Adrenal gland (tissue), 12 donors: ENCODE measurements around the gene PTPN5. TPM values are rescaled to one million over a fixed set of nuclear protein-coding genes. Genes with fewer than 3 reads are reported as not detected.

Source experiments
- DNase-seq, 7 donors: peaks; one replicate each; pipeline ENCODE4 v3.0.0-alpha.2; 2019 to 2020
- H3K27ac ChIP-seq, 5 donors: fragments of 200-600 bp; sonication (generic) in 4 of 5; 1 replicate in 3 of 5; 2 replicates in 2 of 5; pipeline versions ENCODE4 v1.5.1 to v1.8.0; 2016 to 2020; ENCODE audit warnings: mild to moderate bottlenecking in 1 of 5
- H3K27me3 ChIP-seq: fragments of 200-600 bp; 2 replicates; pipeline ENCODE4 v1.8.0; 2021
- H3K36me3 ChIP-seq, 2 donors: fragments of 200-600 bp; replicated peaks in 1 of 2; 1 replicate in 1 of 2; 2 replicates in 1 of 2; pipeline versions ENCODE4 v1.5.1 to v1.8.0; 2018 to 2022
- H3K4me1 ChIP-seq, 2 donors: fragments of 200-600 bp; replicated peaks in 1 of 2; 1 replicate in 1 of 2; 2 replicates in 1 of 2; pipeline versions ENCODE4 v1.5.1 to v1.8.0; 2018 to 2021
- H3K4me3 ChIP-seq, 4 donors: fragments of 200-600 bp; sonication (generic) in 3 of 4; one replicate each; pipeline ENCODE4 v1.5.1; 2016 to 2018
- H3K9me3 ChIP-seq, 3 donors: fragments of 200-600 bp; sonication (generic) in 1 of 3; replicated peaks in 1 of 3; 1 replicate in 2 of 3; 2 replicates in 1 of 3; pipeline versions ENCODE4 v1.5.1 to v1.8.0; 2016 to 2021
- CTCF ChIP-seq, 6 experiments: fragments of 450-650 bp in 4 of 6; fragments of 200-600 bp in 2 of 6; sonication (generic) in 1 of 6; IDR thresholded peaks; 1 replicate in 5 of 6; 2 replicates in 1 of 6; pipeline versions ENCODE4 v1.5.1 to v1.8.0; 2016 to 2021; ENCODE audit warnings: antibody characterized with exemption in 6 of 6, mild to moderate bottlenecking in 2 of 6, moderate library complexity in 1 of 6
- POLR2A ChIP-seq, 2 donors: fragments of 450-650 bp; IDR thresholded peaks; one replicate each; pipeline ENCODE4 v1.6.1; 2017; ENCODE audit warnings: antibody characterized with exemption in 2 of 2, mild to moderate bottlenecking in 2 of 2, moderate library complexity in 1 of 2
- WGBS, 4 donors: extraction: QIAGEN DNeasy Blood & Tissue Kit in 2 of 4; methylation state at CpG; one replicate each; pipeline versions ENCODE4 v1.1.5 to v1.1.7; 2013 to 2017; 5-methylcytosine and 5-hydroxymethylcytosine counted together
- intact Hi-C, 2 donors: fragments of 100-400 bp; cut with DNase I; formaldehyde crosslinking; loops; one replicate each; pipeline versions ENCODE4 v1.14.1 to v1.15.0; 2022 to 2023
- polyA plus RNA-seq, 3 donors: library from polyadenylated mRNA; stranded (reverse); fragments of 200-250 nt in 2 of 3; fragments of 350-450 nt in 1 of 3; fragmentation: Illumina TruSeq in 1 of 3; extraction: RNeasy Lipid Tissue Mini Kit (QIAGEN cat#74804) in 1 of 3; gene quantifications; one replicate each; pipeline ENCODE4 v1.2.3, GENCODE V29; 2013 to 2014
- total RNA-seq, 9 donors: library from RNA; depleted of rRNA in 4 of 9; stranded (reverse); fragments of >200 nt in 4 of 9; fragments of 120-200 nt in 1 of 9; fragmentation: NEBNext Ultra II Directional in 1 of 9; extraction: Animal tissue kit (Norgen Biotek cat#: 25700) in 1 of 9; gene quantifications; one replicate each; pipeline versions ENCODE4 v1.1.0 to v1.2.4, GENCODE V29; 2013 to 2023
- donor health status: healthy with polysubstance abuse.
- donor health status: Bipolar disorder and iron deficiency.
- donor health status: DM: yes; HTN: yes; CAD: no.
- donor health status: DM: no; HTN: no; CAD: no.
- donor health status: DM: no; HTN: no; CAD: no.
- donor health status: DM: yes; HTN: yes; CAD: no.

Gene PTPN5
- total and polyA plus RNA-seq, 12 donors = 0.06 to 1.3 (median 0.28) TPM; not detected in 2

GRCh38 chr11:18722293-18722637, 69.3 kb downstream of the PTPN5 start:
- no peak for DNase-seq
- 82 to 100% (median 91%) methylated on average over 1 of the region's 1 CpG for WGBS, 4 donors
- Histone ChIP-seq H3K27me3 (no peaks in the 10 kb centered on the region), H3K4me3 (no peak overlapping the region), H3K36me3 (no peaks in the 10 kb centered on the region), H3K9me3 (no peaks in the 10 kb centered on the region), H3K27ac (no peak overlapping the region), H3K4me1 (peaks cover 0 to 11% of the 10 kb centered on the region in 2 donors)
- TF ChIP-seq CTCF (IDR thresholded peaks at IDR 0.05) (peak in 1 of 6 experiments; percentile 7), POLR2A (IDR thresholded peaks at IDR 0.05) (no peak)
- intact Hi-C loops = loop anchor here in 1 of 2 donors (10.0 kb wide), 1 partner anchor 177 kb away; no protein-coding TSS in a partner anchor

GRCh38 chr11:18721561-18722292, 69.9 kb downstream of the PTPN5 start:
- H3K27me3 ChIP-seq = no peaks in the 10 kb centered on the region
- intact Hi-C loops = loop anchor here in 1 of 2 donors (10.0 kb wide), 1 partner anchor 177 kb away; no protein-coding TSS in a partner anchor
- no peak for TF ChIP-seq POLR2A (IDR thresholded peaks at IDR 0.05)
- TF ChIP-seq CTCF (IDR thresholded peaks at IDR 0.05) = peak; percentile 49 to 70 (median 64)
- 11 to 19% (median 13%) methylated on average over 9 to 36 of the region's 36 CpGs for WGBS, 4 donors
- peak overlapping the region in 3 of 5 donors; percentile 26 to 75 (median 64) for H3K27ac ChIP-seq
- H3K9me3 ChIP-seq = no peaks in the 10 kb centered on the region
- no peaks in the 10 kb centered on the region for H3K36me3 ChIP-seq
- DNase-seq = peak in 5 of 7 donors; percentile 31 to 54 (median 40)
- H3K4me3 ChIP-seq = peak overlapping the region in 3 of 4 donors; percentile 15 to 66 (median 55)
- H3K4me1 ChIP-seq = peaks cover 0 to 11% of the 10 kb centered on the region in 2 donors

- TF ChIP-seq POLR2A (IDR thresholded peaks at IDR 0.05) (peak; percentile 16 to 24), CTCF (IDR thresholded peaks at IDR 0.05) (no peak)
- no peaks in the 10 kb centered on the region for H3K27me3 ChIP-seq
- peak overlapping the region in 3 of 4 donors; percentile 15 to 66 (median 55) for H3K4me3 ChIP-seq
- peak overlapping the region in 3 of 5 donors; percentile 26 to 75 (median 64) for H3K27ac ChIP-seq
- DNase-seq = peak; percentile 65 to 88 (median 77)
- H3K36me3 ChIP-seq = no peaks in the 10 kb centered on the region
- intact Hi-C loops = loop anchor here in 1 of 2 donors (10.0 kb wide), 1 partner anchor 176 kb away; no protein-coding TSS in a partner anchor
- no peaks in the 10 kb centered on the region for H3K9me3 ChIP-seq
- peaks cover 0 to 11% of the 10 kb centered on the region in 2 donors for H3K4me1 ChIP-seq
- WGBS, 4 donors = 4 to 7% (median 5%) methylated on average over 28 to 41 of the region's 41 CpGs
Observed at GRCh38 chr11:18720808-18721560, 70.6 kb downstream of the PTPN5 start.
